Transverse colon (tissue), 4 donors: ENCODE data around the gene DDX56. TPM values are rescaled to one million over a fixed set of nuclear protein-coding genes. Genes with fewer than 3 reads are reported as not detected.

Experiments used
- DNase-seq: peaks from one replicate; pipeline ENCODE4 v3.0.0-alpha.2; 2019
- H3K27ac ChIP-seq, 4 donors: fragments of 200-600 bp; sonication (generic); 2 replicates each; pipeline ENCODE4 v1.5.1; 2016 to 2018; ENCODE audit warnings: inconsistent platforms in 4 of 4
- H3K27me3 ChIP-seq: fragments of 200-600 bp; sonication (generic); 2 replicates; pipeline ENCODE4 v1.5.1; 2017; ENCODE audit warnings: inconsistent platforms
- H3K36me3 ChIP-seq, 4 donors: fragments of 200-600 bp; sonication (generic); 2 replicates each; pipeline ENCODE4 v1.5.1; 2017 to 2019; ENCODE audit warnings: inconsistent platforms in 4 of 4
- H3K4me1 ChIP-seq, 4 donors: fragments of 200-600 bp; sonication (generic); 2 replicates each; pipeline ENCODE4 v1.5.1; 2017 to 2020; ENCODE audit warnings: inconsistent platforms in 4 of 4
- H3K4me3 ChIP-seq, 4 donors: fragments of 200-600 bp; sonication (generic); 1 replicate in 1 of 4; 2 replicates in 3 of 4; pipeline versions ENCODE4 v1.5.1 to v1.6.1; 2017 to 2019; ENCODE audit warnings: inconsistent platforms in 4 of 4
- H3K9me3 ChIP-seq, 2 donors: fragments of 200-600 bp; sonication (generic); 2 replicates each; pipeline ENCODE4 v1.5.1; 2017 to 2019; ENCODE audit warnings: inconsistent platforms in 2 of 2
- CTCF ChIP-seq, 5 experiments: fragments of 200-600 bp in 3 of 5; fragments of 450-650 bp in 2 of 5; sonication (generic) in 3 of 5; IDR thresholded peaks; 1 replicate in 2 of 5; 2 replicates in 3 of 5; pipeline ENCODE4 v1.5.1; 2016 to 2017; ENCODE audit warnings: antibody characterized with exemption in 5 of 5, inconsistent platforms in 3 of 5, mild to moderate bottlenecking in 2 of 5, moderate library complexity in 1 of 5
- EP300 ChIP-seq: sonication (generic); formaldehyde crosslinking; IDR thresholded peaks from one replicate; pipeline ENCODE4 v1.6.1; 2017; ENCODE audit warnings: antibody characterized with exemption, low read depth
- POLR2A ChIP-seq: fragments of 450-650 bp; IDR thresholded peaks from one replicate; pipeline ENCODE4 v1.6.1; 2016; ENCODE audit warnings: antibody characterized with exemption, mild to moderate bottlenecking, moderate library complexity
- POLR2AphosphoS5 ChIP-seq, 3 donors: sonication (generic); formaldehyde crosslinking; IDR thresholded peaks; one replicate each; pipeline ENCODE4 v1.6.1; 2016; ENCODE audit warnings: antibody characterized with exemption in 3 of 3
- WGBS, 2 donors: methylation state at CpG; one replicate each; pipeline ENCODE4 v1.1.5; 2018; ENCODE audit warnings: low coverage in 1 of 2; 5-methylcytosine and 5-hydroxymethylcytosine counted together
- in situ Hi-C, 4 donors: fragments of 200-750 bp; cut with MboI; loops; one replicate each; pipeline versions ENCODE4 v1.15.0 to v1.15.1; 2017; ENCODE audit warnings: low sequenced_read_pairs in 3 of 4, low pct_ligation_motif_present in 1 of 4, low pct_unique_long_range_greater_than_20kb in 1 of 4
- intact Hi-C: fragments of 100-400 bp; cut with DNase I; formaldehyde crosslinking; loops from one replicate; pipeline ENCODE4 v1.15.1; 2023; ENCODE audit warnings: low total_unique reads
- total RNA-seq, 4 donors: library from RNA; depleted of rRNA; stranded (reverse); fragments of >200 nt; gene quantifications; one replicate each; pipeline ENCODE4 v1.1.0, GENCODE V29; 2016

Gene DDX56
- total RNA-seq, 4 donors from 2014 or later: 41.1 to 202 (median 42.3) TPM

- intact Hi-C loops: no loop called here
- Histone ChIP-seq H3K27me3 (no peaks in the 10 kb centered on the region), H3K4me1 (peaks cover 26 to 39% (median 30%) of the 10 kb centered on the region in 4 donors), H3K27ac (no peak overlapping the region), H3K36me3 (peaks cover 0 to 20% (median 10%) of the 10 kb centered on the region in 4 donors), H3K9me3 (no peaks in the 10 kb centered on the region), H3K4me3 (no peak overlapping the region)
- no peak for DNase-seq
- in situ Hi-C loops: loop anchor here (25.0 kb wide), 4 partner anchors 186 to 536 kb away; partner anchors contain the start of genes TBRG4 (in 3 of the 4) and H2AZ2 (in 2 of the 4)
- TF ChIP-seq POLR2AphosphoS5 (IDR thresholded peaks at IDR 0.05) (no peak), CTCF (IDR thresholded peaks at IDR 0.05) (no peak), EP300 (no peak), POLR2A (no peak)
- 85 to 89% methylated on average over 1 to 2 of the region's 2 CpGs for WGBS, 2 donors
These were observed 2.5 kb upstream of the DDX56 start for GRCh38 chr7:44576228-44576627.

GRCh38 chr7:44575054-44575453, 1.3 kb upstream of the DDX56 start:
- Histone ChIP-seq H3K4me1 (peaks cover 17 to 28% (median 18%) of the 10 kb centered on the region in 4 donors), H3K27me3 (no peaks in the 10 kb centered on the region), H3K36me3 (peaks cover 0 to 32% (median 15%) of the 10 kb centered on the region in 4 donors), H3K4me3 (no peak overlapping the region), H3K9me3 (no peaks in the 10 kb centered on the region), H3K27ac (peak overlapping the region in 1 of 4 donors; percentile 90)
- DNase-seq: no peak
- intact Hi-C loops: no loop called here
- in situ Hi-C loops: loop anchor here (25.0 kb wide), 4 partner anchors 187 to 537 kb away; partner anchors contain the start of genes TBRG4 (in 3 of the 4) and H2AZ2 (in 2 of the 4)
- no peak for TF ChIP-seq POLR2AphosphoS5 (IDR thresholded peaks at IDR 0.05)
- TF ChIP-seq CTCF (IDR thresholded peaks at IDR 0.05): no peak
- no peak for TF ChIP-seq POLR2A
- TF ChIP-seq EP300: no peak

- no peak for DNase-seq
- H3K4me1 ChIP-seq: peaks cover 17 to 26% (median 17%) of the 10 kb centered on the region in 4 donors
- in situ Hi-C loops: loop anchor here in 1 of 4 donors (25.0 kb wide), 1 partner anchor 337 kb away; no protein-coding TSS in a partner anchor
- intact Hi-C loops: no loop called here
- peaks cover 0 to 37% (median 12%) of the 10 kb centered on the region in 4 donors for H3K36me3 ChIP-seq
- TF ChIP-seq POLR2A (no peak), POLR2AphosphoS5 (IDR thresholded peaks at IDR 0.05) (no peak), EP300 (no peak), CTCF (IDR thresholded peaks at IDR 0.05) (no peak)
- no peaks in the 10 kb centered on the region for H3K27me3 ChIP-seq
- peak overlapping the region; percentile 88 to 90 (median 90) for H3K27ac ChIP-seq
- WGBS, 2 donors: 36 to 44% methylated on average over 9 to 18 of the region's 18 CpGs
- H3K9me3 ChIP-seq: no peaks in the 10 kb centered on the region
- peak overlapping the region; percentile 52 to 88 (median 67) for H3K4me3 ChIP-seq
These were observed 672 bp upstream of the DDX56 start for GRCh38 chr7:44574287-44574872.

- H3K4me1 ChIP-seq: peaks cover 17 to 26% (median 17%) of the 10 kb centered on the region in 4 donors
- peak overlapping the region in 2 of 4 donors; percentile 90 for H3K27ac ChIP-seq
- no peaks in the 10 kb centered on the region for H3K9me3 ChIP-seq
- 57 to 61% methylated on average over 1 to 5 of the region's 5 CpGs for WGBS, 2 donors
- H3K4me3 ChIP-seq: peak overlapping the region; percentile 60 to 88 (median 76)
- TF ChIP-seq POLR2A (no peak), POLR2AphosphoS5 (IDR thresholded peaks at IDR 0.05) (no peak), CTCF (IDR thresholded peaks at IDR 0.05) (no peak), EP300 (no peak)
- H3K27me3 ChIP-seq: no peaks in the 10 kb centered on the region
- no peak for DNase-seq
- intact Hi-C loops (no loop called here), in situ Hi-C loops (loop anchor here in 1 of 4 donors (25.0 kb wide), 1 partner anchor 335 kb away; no protein-coding TSS in a partner anchor)
- peaks cover 0 to 47% (median 15%) of the 10 kb centered on the region in 4 donors for H3K36me3 ChIP-seq
These were observed 937 bp downstream of the DDX56 start for GRCh38 chr7:44572771-44573170.
